Panc1 (cell line): ENCODE data around the gene GCAT. TPM values are rescaled to one million over a fixed set of nuclear protein-coding genes. Genes with fewer than 3 reads are reported as not detected.

Experiments
- ATAC-seq: fragments of 200-7000 bp; cut with Tn5 transposase; 2 replicates; pipeline ENCODE4 v1.9.1; 2020; ENCODE audit warnings: mild to moderate bottlenecking, moderate library complexity
- BruUV-seq: library from RNA; stranded (reverse); fragments of 400-500 nt; replicated peaks from 2 replicates; lab custom pipeline; 2021; lab: Mats Ljungman, UMichigan
- CTCF ChIA-PET: fragments of 300-600 bp; sonication (Branson Sonifier 250); formaldehyde crosslinking; loops from one replicate; lab custom pipeline; 2022; ENCODE audit warnings: antibody characterized with exemption; lab: Charles Lee
- POLR2A ChIA-PET: fragments of 300-600 bp; sonication (Branson Sonifier 250); formaldehyde crosslinking; loops from one replicate; lab custom pipeline; 2022; ENCODE audit warnings: antibody characterized with exemption; lab: Charles Lee
- DNase-seq: peaks from one replicate; pipeline ENCODE4 v3.0.0-alpha.2; 2010; ENCODE audit warnings: low read depth, low spot score
- H3K27ac ChIP-seq: 2 replicates; pipeline ENCODE4 v1.5.1; 2011; ENCODE audit warnings: mild to moderate bottlenecking, low read length, inconsistent platforms
- H3K27me3 ChIP-seq: fragments of 200-500 bp; sonication (Bioruptor generic); 2 replicates; pipeline ENCODE4 v1.6.0; 2014; ENCODE audit warnings: low read length, inconsistent platforms; ENCODE audit not compliant: control insufficient read depth, insufficient read depth
- H3K36me3 ChIP-seq: fragments of 200-500 bp; sonication (Bioruptor generic); 2 replicates; pipeline ENCODE4 v1.5.1; 2014; ENCODE audit warnings: inconsistent platforms, mild to moderate bottlenecking, low read length, moderate library complexity; ENCODE audit not compliant: control insufficient read depth, insufficient read depth
- H3K4me1 ChIP-seq: 2 replicates; pipeline ENCODE4 v1.5.1; 2011; ENCODE audit warnings: inconsistent platforms, mild to moderate bottlenecking, low read length, moderate library complexity; ENCODE audit not compliant: control insufficient read depth, insufficient read depth
- H3K4me3 ChIP-seq, 2 experiments: 2 replicates each; pipeline ENCODE4 v1.5.1; 2011 to 2012; ENCODE audit warnings: low read depth in 2 of 2, low read length in 2 of 2, mild to moderate bottlenecking in 2 of 2, inconsistent platforms in 1 of 2, moderate library complexity in 1 of 2
- H3K9me3 ChIP-seq: fragments of 200-500 bp; sonication (Bioruptor generic); 2 replicates; pipeline ENCODE4 v1.5.1; 2014; ENCODE audit warnings: low read depth, mild to moderate bottlenecking, inconsistent platforms, low read length, moderate library complexity; ENCODE audit not compliant: control insufficient read depth, insufficient read depth
- CTCF ChIP-seq: fragments of 450-650 bp; IDR thresholded peaks from 2 replicates; pipeline ENCODE4 v1.5.1; 2017; ENCODE audit warnings: mild to moderate bottlenecking
- POLR2AphosphoS5 ChIP-seq: IDR thresholded peaks from 2 replicates; pipeline ENCODE4 v1.6.1; 2012; ENCODE audit warnings: mild to moderate bottlenecking, low read depth, low read length, moderate library complexity
- REST ChIP-seq, 2 experiments: IDR thresholded peaks; 2 replicates each; pipeline ENCODE4 v1.6.1; 2011 to 2012; ENCODE audit warnings: low read depth in 2 of 2, control low read depth in 1 of 2, low read length in 1 of 2, mild to moderate bottlenecking in 1 of 2, moderate library complexity in 1 of 2; ENCODE audit not compliant: insufficient read depth in 1 of 2
- SIN3A ChIP-seq: IDR thresholded peaks from 2 replicates; pipeline ENCODE4 v1.6.1; 2012; ENCODE audit warnings: low read depth, mild to moderate bottlenecking, low read length, moderate library complexity, borderline replicate concordance; ENCODE audit not compliant: insufficient read depth
- TCF7L2 ChIP-seq: IDR thresholded peaks from 2 replicates; pipeline ENCODE4 v1.6.1; 2011; ENCODE audit warnings: mild to moderate bottlenecking, low read depth, low read length, inconsistent platforms
- in situ Hi-C: cut with HindIII; loops from 2 replicates; pipeline ENCODE4 v1.10.0; 2016; ENCODE audit warnings: low sequenced_read_pairs, low pct_unique_long_range_greater_than_20kb
- intact Hi-C: fragments of 100-400 bp; cut with micrococcal nuclease; formaldehyde crosslinking; loops from one replicate; pipeline ENCODE4 v1.10.0; 2022; ENCODE audit not compliant: unreplicated experiment
- total RNA-seq: library from RNA; stranded (reverse); gene quantifications from one replicate; pipeline ENCODE4 v1.2.1, GENCODE V29; 2021; ENCODE audit not compliant: unreplicated experiment

GCAT gene
- total RNA-seq, 1 experiment from 2014 or later, result 11.2 TPM

- ChIA-PET POLR2A (interaction anchor here (0.7 kb wide), 1 partner anchor 73 kb away, joined by 3 read pairs; no protein-coding TSS in a partner anchor), CTCF (no interaction called here)
- no peak for TF ChIP-seq SIN3A
- TF ChIP-seq POLR2AphosphoS5, result no peak
- TF ChIP-seq CTCF, result no peak
- TF ChIP-seq REST (IDR thresholded peaks at IDR 0.05; ENCODE audit: insufficient read depth in 1 of 2, low read depth in 2 of 2, low read length in 1 of 2), result no peak
- TF ChIP-seq TCF7L2, result no peak
- Histone ChIP-seq H3K36me3 (no peaks in the 10 kb centered on the region), H3K27ac (no peak overlapping the region), H3K9me3 (no peaks in the 10 kb centered on the region), H3K27me3 (no peaks in the 10 kb centered on the region), H3K4me3 (no peak overlapping the region), H3K4me1 (no peaks in the 10 kb centered on the region)
- ATAC-seq (no peak), DNase-seq (no peak)
- intact Hi-C loops (no loop called here), in situ Hi-C loops (no loop called here)
- BruUV-seq, result no TSS peak
Observed at GRCh38 chr22:37827056-37827455, 19.3 kb downstream of the GCAT start.

- H3K27ac ChIP-seq, result no peak overlapping the region
- POLR2A ChIA-PET, result no interaction called here
- no peak for TF ChIP-seq CTCF
- no peak for TF ChIP-seq REST (IDR thresholded peaks at IDR 0.05; ENCODE audit: insufficient read depth in 1 of 2, low read depth in 2 of 2, low read length in 1 of 2)
- TF ChIP-seq TCF7L2, result no peak
- no peak for TF ChIP-seq POLR2AphosphoS5
- no peak for TF ChIP-seq SIN3A
- in situ Hi-C loops, result no loop called here
- intact Hi-C loops, result no loop called here
- H3K4me3 ChIP-seq, result no peak overlapping the region
- BruUV-seq, result no TSS peak
- H3K36me3 ChIP-seq, result no peaks in the 10 kb centered on the region
- H3K4me1 ChIP-seq, result no peaks in the 10 kb centered on the region
- no peaks in the 10 kb centered on the region for H3K27me3 ChIP-seq
- DNase-seq (no peak), ATAC-seq (no peak)
- CTCF ChIA-PET, result no interaction called here
- H3K9me3 ChIP-seq, result no peaks in the 10 kb centered on the region
Observed at GRCh38 chr22:37830093-37830842, 22.5 kb downstream of the GCAT start.
